Activated CD8-positive, alpha-beta T cell treated with anti-CD3 and anti-CD28 coated beads for 36 hours (primary cell): ENCODE results near the gene YBX3. TPM values are rescaled to one million over a fixed set of nuclear protein-coding genes. Genes with fewer than 3 reads are reported as not detected.

ENCODE experiments used
- ATAC-seq: fragments of 200-7000 bp; cut with Tn5 transposase; one replicate; pipeline ENCODE4 v1.10.0; 2021; ENCODE audit warnings: mild to moderate bottlenecking, moderate library complexity
- CTCF ChIA-PET: fragments of 350-600 bp; sonication (Branson Sonifier 250); formaldehyde crosslinking; loops from one replicate; lab custom pipeline; 2021; ENCODE audit warnings: antibody characterized with exemption; lab: Charles Lee
- POLR2A ChIA-PET: fragments of 350-600 bp; sonication (Branson Sonifier 250); formaldehyde crosslinking; loops from one replicate; lab custom pipeline; 2021; ENCODE audit warnings: antibody characterized with exemption; lab: Charles Lee
- DNase-seq: peaks from one replicate; pipeline ENCODE4 v3.0.0-alpha.2; 2020
- H3K27ac Mint-ChIP-seq: one replicate; pipeline ENCODE4 v1.8.0; 2021; ENCODE audit warnings: mild to moderate bottlenecking, mixed read lengths
- H3K27me3 Mint-ChIP-seq: one replicate; pipeline ENCODE4 v1.8.0; 2021; ENCODE audit warnings: mixed read lengths
- H3K36me3 Mint-ChIP-seq: one replicate; pipeline ENCODE4 v1.8.0; 2021; ENCODE audit warnings: low read depth, mixed read lengths
- H3K4me1 Mint-ChIP-seq: one replicate; pipeline ENCODE4 v1.8.0; 2021; ENCODE audit warnings: low read depth, mixed read lengths
- H3K4me3 Mint-ChIP-seq: one replicate; pipeline ENCODE4 v1.8.0; 2021; ENCODE audit warnings: mild to moderate bottlenecking, moderate library complexity, mixed read lengths
- H3K9me3 Mint-ChIP-seq: one replicate; pipeline ENCODE4 v1.8.0; 2021; ENCODE audit warnings: mixed read lengths
- CTCF ChIP-seq: fragments of 200-600 bp; IDR thresholded peaks from one replicate; pipeline ENCODE4 v1.8.0; 2022; ENCODE audit warnings: antibody characterized with exemption, mild to moderate bottlenecking
- intact Hi-C: fragments of 100-400 bp; cut with micrococcal nuclease; formaldehyde crosslinking; loops from one replicate; pipeline ENCODE4 v1.10.0; 2022
- total RNA-seq, 2 experiments: library from RNA; stranded (reverse); gene quantifications; one replicate each; pipeline ENCODE4 v1.2.3, GENCODE V29; 2021

Gene YBX3
- total RNA-seq, 2 experiments from 2014 or later, result 258 to 273 TPM

GRCh38 chr12:10697156-10697555, 26.0 kb downstream of the YBX3 start:
- ChIA-PET POLR2A (interaction anchor here (0.8 to 1.6 kb wide), 3 partner anchors 333 to 485 kb away, joined by 3 read pairs; partner anchors contain the start of gene GABARAPL1), CTCF (interaction anchor here (0.8 to 1.8 kb wide), 3 partner anchors 8 to 461 kb away, joined by 4 to 11 read pairs (median 5); no protein-coding TSS in a partner anchor)
- no peak overlapping the region for H3K4me3 Mint-ChIP-seq
- DNase-seq (no peak), ATAC-seq (no peak)
- no peaks in the 10 kb centered on the region for H3K9me3 Mint-ChIP-seq
- no peak for TF ChIP-seq CTCF
- peaks cover 49% of the 10 kb centered on the region for H3K36me3 Mint-ChIP-seq
- no peaks in the 10 kb centered on the region for H3K27me3 Mint-ChIP-seq
- H3K27ac Mint-ChIP-seq, result no peak overlapping the region
- peaks cover 16% of the 10 kb centered on the region for H3K4me1 Mint-ChIP-seq
- intact Hi-C loops, result no loop called here

GRCh38 chr12:10690906-10691305, 32.2 kb downstream of the YBX3 start:
- Mint-ChIP-seq H3K9me3 (peaks cover 2% of the 10 kb centered on the region), H3K27me3 (peaks cover under 1% of the 10 kb centered on the region), H3K4me3 (no peak overlapping the region), H3K27ac (no peak overlapping the region), H3K36me3 (peaks cover 15% of the 10 kb centered on the region), H3K4me1 (no peaks in the 10 kb centered on the region)
- ATAC-seq (no peak), DNase-seq (no peak)
- TF ChIP-seq CTCF, result no peak
- CTCF ChIA-PET, result interaction anchor here (3.0 kb wide), 1 partner anchor 59 kb away, joined by 11 read pairs; no protein-coding TSS in a partner anchor
- POLR2A ChIA-PET, result no interaction called here
- intact Hi-C loops, result no loop called here

- no peak overlapping the region for H3K27ac Mint-ChIP-seq
- H3K9me3 Mint-ChIP-seq, result peaks cover 2% of the 10 kb centered on the region
- POLR2A ChIA-PET, result no interaction called here
- H3K36me3 Mint-ChIP-seq, result peaks cover 5% of the 10 kb centered on the region
- peaks cover 6% of the 10 kb centered on the region for H3K27me3 Mint-ChIP-seq
- intact Hi-C loops, result no loop called here
- H3K4me1 Mint-ChIP-seq, result no peaks in the 10 kb centered on the region
- CTCF ChIA-PET, result interaction anchor here (1.1 to 3.0 kb wide), 5 partner anchors 8 to 536 kb away, joined by 3 to 11 read pairs (median 4); no protein-coding TSS in a partner anchor
- H3K4me3 Mint-ChIP-seq, result no peak overlapping the region
- ATAC-seq, result no peak
- TF ChIP-seq CTCF, result no peak
- no peak for DNase-seq
Observed at GRCh38 chr12:10689146-10689545, 34.0 kb downstream of the YBX3 start.

GRCh38 chr12:10688042-10688441, 35.1 kb downstream of the YBX3 start:
- Mint-ChIP-seq H3K27me3 (peaks cover 6% of the 10 kb centered on the region), H3K27ac (no peak overlapping the region), H3K9me3 (peaks cover 2% of the 10 kb centered on the region), H3K36me3 (peaks cover 5% of the 10 kb centered on the region), H3K4me3 (no peak overlapping the region), H3K4me1 (no peaks in the 10 kb centered on the region)
- ATAC-seq, result no peak
- ChIA-PET POLR2A (no interaction called here), CTCF (interaction anchor here (1.9 kb wide), 1 partner anchor 9 kb away, joined by 4 read pairs; no protein-coding TSS in a partner anchor)
- intact Hi-C loops, result no loop called here
- DNase-seq, result no peak
- TF ChIP-seq CTCF, result no peak

- intact Hi-C loops, result loop anchor here (2.0 to 10.0 kb wide), 4 partner anchors 61 to 519 kb away; partner anchors contain the start of gene MAGOHB
- H3K27ac Mint-ChIP-seq, result peak within 1 kb of the TSS; percentile 76
- TF ChIP-seq CTCF, result peak; percentile 99
- POLR2A ChIA-PET, result interaction anchor here (1.6 kb wide), 1 partner anchor 309 kb away, joined by 6 read pairs; no protein-coding TSS in a partner anchor
- no peaks in the 10 kb centered on the region for H3K9me3 Mint-ChIP-seq
- peaks cover 39% of the 10 kb centered on the region for H3K4me1 Mint-ChIP-seq
- peak; percentile 81 for ATAC-seq
- peak within 1 kb of the TSS; percentile 71 for H3K4me3 Mint-ChIP-seq
- CTCF ChIA-PET, result interaction anchor here (0.9 to 1.6 kb wide), 6 partner anchors 17 to 438 kb away, joined by 3 to 6 read pairs (median 3); no protein-coding TSS in a partner anchor
- H3K27me3 Mint-ChIP-seq, result peaks cover 20% of the 10 kb centered on the region
- DNase-seq, result peak; percentile 84
- H3K36me3 Mint-ChIP-seq, result no peaks in the 10 kb centered on the region
Observed at GRCh38 chr12:10673659-10674384, 49.3 kb downstream of the YBX3 start, which contains the start of gene STYK1. Gene STYK1 (minus strand): TSS chr12:10674052. CDS start chr12:10634618, 39,434 bp downstream.
